Measurements from ENCODE around the gene GGA2. TPM values are rescaled to one million over a fixed set of nuclear protein-coding genes. Genes with fewer than 3 reads are reported as not detected.
A peak's percentile ranks its signal among the peaks of the same experiment; 100 is the strongest.
"Not testable (repeated sequence)": the region's sequence is repeated elsewhere in the genome, so short reads cannot be mapped to it uniquely, and the experiment has no call there.

Gene GGA2
- total RNA-seq, 1 donor from 2014 or later: 52.1 TPM

- intact Hi-C loops (cut with micrococcal nuclease): loop anchor here (10.0 kb wide), 1 partner anchor 63 kb away; no protein-coding TSS in a partner anchor
- peak; percentile 53 for ATAC-seq
- DNase-seq: no peak
These were observed 17.8 kb upstream of the GGA2 start for GRCh38 chr16:23527961-23528643.

DNA sequence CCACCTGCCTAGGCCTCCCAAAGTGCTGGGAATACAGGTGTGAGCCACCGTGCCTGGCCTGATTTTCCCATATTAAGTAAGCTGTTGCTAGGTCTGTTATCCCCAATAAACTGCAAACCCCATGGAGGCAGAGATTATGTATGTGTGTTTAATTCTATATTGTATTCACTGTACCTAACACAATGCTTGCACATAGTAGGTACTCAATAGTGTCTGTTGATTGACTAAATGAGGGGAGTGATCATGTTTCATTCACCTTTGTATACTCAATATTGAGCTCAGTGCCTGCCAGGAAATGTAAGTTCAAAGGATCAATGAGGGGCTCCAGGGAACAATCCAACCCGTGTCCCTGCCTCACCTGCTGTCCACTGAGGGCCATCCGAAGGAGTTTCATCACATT lies 14.6 kb upstream of the GGA2 start:
- intact Hi-C loops (cut with micrococcal nuclease): loop anchor here (10.0 kb wide), 1 partner anchor 60 kb away; no protein-coding TSS in a partner anchor

DNA sequence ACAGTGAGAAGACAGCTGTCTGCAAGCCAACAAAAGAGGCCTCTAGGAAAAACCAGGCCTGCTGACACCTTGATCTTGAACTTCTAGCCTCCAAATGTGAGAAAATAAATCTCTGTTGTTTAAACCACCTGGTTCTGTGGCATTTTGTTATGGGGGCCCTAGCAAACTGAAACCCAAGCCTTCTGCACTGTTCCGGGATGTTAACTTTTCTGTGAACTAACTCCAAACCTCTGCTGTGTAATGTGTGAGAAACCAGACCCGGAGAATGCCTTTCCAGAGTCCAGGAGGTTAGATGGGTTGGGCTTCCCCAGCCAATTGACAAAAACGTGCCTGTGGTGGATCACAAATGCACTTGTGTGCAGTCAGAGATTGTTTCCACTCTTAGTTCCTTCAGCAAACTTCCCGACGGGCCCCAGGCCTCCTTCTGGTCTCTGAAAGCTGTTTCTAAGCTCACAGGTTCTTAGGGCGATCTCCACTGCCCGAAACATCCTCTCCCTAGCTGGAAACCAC lies 13.6 kb upstream of the GGA2 start:
- intact Hi-C loops (cut with micrococcal nuclease): loop anchor here (10.0 kb wide), 1 partner anchor 59 kb away; no protein-coding TSS in a partner anchor
- ATAC-seq: no peak

More for the DNA sequence above, 14.6 kb upstream of the GGA2 start:
- no peak for DNase-seq
- ATAC-seq: no peak

GRCh38 chr16:23523321-23523720 lies 13.0 kb upstream of the GGA2 start:
- no peak for DNase-seq
- ATAC-seq: no peak
- intact Hi-C loops (cut with micrococcal nuclease): loop anchor here (10.0 kb wide), 1 partner anchor 59 kb away; no protein-coding TSS in a partner anchor

More for the DNA sequence above, 13.6 kb upstream of the GGA2 start:
- no peak for DNase-seq

DNA sequence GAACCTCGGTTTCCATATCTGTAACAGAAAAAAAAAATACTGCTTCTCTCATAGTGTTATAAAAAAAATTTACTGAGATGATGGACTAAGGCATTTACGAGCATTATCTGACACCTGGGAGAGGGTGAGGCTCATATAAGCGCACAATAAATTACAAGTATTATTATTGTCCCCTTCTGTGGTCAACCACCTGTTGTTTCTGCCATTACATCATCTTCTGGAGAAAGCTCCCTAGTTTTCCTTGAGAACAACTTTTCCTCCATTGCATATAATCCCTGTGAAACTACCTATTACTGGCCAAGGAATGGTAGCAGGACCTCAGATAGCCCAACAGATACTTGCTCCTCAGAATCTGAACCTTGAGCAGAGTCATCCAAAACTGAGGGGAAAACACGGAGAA lies 11.7 kb upstream of the GGA2 start:
- intact Hi-C loops (cut with micrococcal nuclease): loop anchor here (10.0 kb wide), 1 partner anchor 57 kb away; no protein-coding TSS in a partner anchor
- ATAC-seq (no peak), DNase-seq (no peak)

DNA sequence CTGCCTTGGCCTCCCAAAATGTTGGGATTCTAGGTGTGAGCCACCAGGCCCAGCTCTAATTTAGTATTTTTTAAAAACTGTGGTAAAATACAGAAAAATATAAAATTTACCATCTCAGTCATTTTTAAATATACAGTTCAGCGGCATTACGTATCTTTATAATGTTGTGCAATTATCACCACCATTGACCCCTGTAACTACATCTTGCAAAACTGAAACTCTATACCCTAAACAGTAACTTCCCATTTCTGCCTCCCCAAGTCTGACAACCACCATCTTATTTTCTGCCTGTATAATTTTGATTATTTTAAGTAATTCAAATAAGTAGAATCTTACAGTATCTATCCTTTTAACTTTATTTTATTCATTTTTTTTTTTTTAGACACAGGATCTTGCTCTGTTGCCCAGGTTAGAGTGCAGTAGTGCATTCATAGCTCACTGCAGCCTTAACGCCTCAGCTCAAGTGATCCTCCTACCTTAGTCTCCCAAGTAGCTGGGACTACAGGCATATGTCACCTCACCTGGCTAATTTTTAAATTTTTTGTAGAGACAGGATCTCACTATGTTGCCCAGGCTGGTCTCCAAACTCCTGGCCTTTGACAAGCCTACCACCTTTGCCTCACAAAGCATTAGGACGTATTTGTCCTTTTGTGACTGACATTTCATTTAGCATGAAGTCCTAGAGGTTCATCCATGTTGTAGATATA lies 10.9 kb upstream of the GGA2 start:
- ATAC-seq (no peak), DNase-seq (no peak)
- intact Hi-C loops (cut with micrococcal nuclease): loop anchor here (10.0 kb wide), 1 partner anchor 56 kb away; no protein-coding TSS in a partner anchor

- intact Hi-C loops (cut with micrococcal nuclease): loop anchor here (10.0 kb wide), 1 partner anchor 56 kb away; no protein-coding TSS in a partner anchor
- ATAC-seq: no peak
- DNase-seq: no peak
These were observed 10.2 kb upstream of the GGA2 start for GRCh38 chr16:23520500-23520899.

DNA sequence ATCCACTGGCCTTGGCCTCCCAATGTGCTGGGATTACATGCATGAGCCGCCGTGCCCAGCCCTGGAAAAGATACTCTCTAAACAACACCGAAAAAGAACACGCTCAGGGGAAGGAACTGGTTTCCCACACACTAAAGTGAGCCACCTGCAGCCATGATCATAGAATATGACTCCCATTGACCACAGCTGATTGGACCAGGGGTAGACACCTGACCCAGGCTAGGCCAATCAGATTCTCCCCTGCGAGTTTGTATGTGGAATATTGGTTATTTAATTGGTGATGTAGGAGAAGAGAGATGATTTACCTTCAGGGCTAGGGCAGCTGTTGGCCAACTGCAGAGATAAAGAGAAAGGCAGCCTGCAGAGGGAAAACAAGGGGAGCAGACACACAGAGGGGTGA lies 9.0 kb upstream of the GGA2 start:
- no peak for ATAC-seq
- no peak for DNase-seq
- intact Hi-C loops (cut with micrococcal nuclease): no loop called here

DNA sequence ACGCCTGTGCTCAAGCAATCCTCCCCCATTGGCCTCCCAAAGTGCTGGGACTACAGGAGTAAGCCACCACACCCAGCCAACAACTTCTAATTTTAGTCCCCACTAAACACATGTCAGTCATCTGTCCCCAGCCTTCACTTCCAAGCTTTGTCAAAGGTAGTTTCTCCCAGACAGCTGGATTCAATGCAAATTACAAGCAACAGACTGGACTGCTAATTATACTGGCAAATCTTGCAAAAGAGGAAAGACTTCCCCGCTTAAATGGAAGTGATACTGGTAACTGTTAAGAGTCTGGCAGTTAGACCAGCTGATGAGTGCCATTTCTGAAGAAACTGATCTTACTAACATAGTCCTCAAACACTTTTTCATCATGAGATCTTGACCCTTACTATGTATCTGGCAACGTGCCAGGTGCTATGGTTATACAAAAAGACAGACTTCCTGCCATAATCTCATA lies 8.2 kb upstream of the GGA2 start:
- intact Hi-C loops (cut with micrococcal nuclease): no loop called here
- DNase-seq (no peak), ATAC-seq (no peak)

DNA sequence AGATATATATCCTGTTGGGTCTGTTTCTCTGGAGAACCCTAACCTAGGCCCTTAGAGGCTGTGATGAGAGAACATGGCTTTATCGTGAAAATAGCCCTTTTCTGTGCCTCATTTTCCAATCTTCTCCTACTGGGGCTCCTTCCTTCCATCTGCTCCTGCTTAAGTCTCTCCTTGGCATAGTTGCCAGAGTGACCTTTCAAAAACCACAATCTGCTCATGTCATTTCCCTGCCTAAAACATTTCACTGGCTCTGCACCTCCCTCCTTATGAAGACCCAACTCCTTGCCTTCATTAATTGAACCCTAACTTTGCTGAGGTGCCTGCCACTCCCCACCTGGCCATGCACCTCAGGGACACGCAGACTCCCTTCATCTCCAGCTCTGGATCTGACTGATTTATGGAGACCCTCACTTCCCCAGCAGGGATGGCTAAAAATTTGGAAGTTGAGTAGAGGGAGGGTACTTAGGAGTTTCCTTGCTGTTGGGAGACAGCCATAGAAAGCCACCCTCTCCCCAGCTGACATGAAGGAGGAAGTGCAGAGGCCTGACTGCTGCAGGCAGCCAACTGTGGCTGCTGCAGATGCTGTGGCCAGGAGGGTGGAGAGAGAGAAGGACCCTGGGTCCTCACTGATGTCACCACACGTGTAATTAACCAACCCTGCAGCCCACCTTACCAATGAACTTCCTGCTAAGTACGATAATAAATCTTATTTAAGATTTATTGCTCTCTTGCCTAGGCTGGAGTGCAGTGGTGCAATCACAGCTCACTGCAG lies 6.3 kb upstream of the GGA2 start:
- peak; percentile 47 for ATAC-seq
- intact Hi-C loops (cut with micrococcal nuclease): no loop called here
- DNase-seq: no peak

- DNase-seq: no peak
- no peak for ATAC-seq
- intact Hi-C loops (cut with micrococcal nuclease): no loop called here
These were observed 5.6 kb upstream of the GGA2 start for GRCh38 chr16:23515881-23516280.

- intact Hi-C loops (cut with micrococcal nuclease): no loop called here
- no peak for ATAC-seq
- DNase-seq: no peak
These were observed 4.3 kb upstream of the GGA2 start for GRCh38 chr16:23514381-23515152.

GRCh38 chr16:23512168-23512695 lies 1.9 kb upstream of the GGA2 start:
- ATAC-seq: no peak
- DNase-seq: no peak
- intact Hi-C loops (cut with micrococcal nuclease): no loop called here

GRCh38 chr16:23511731-23512130 lies 1.4 kb upstream of the GGA2 start:
- intact Hi-C loops (cut with micrococcal nuclease): no loop called here
- DNase-seq: no peak
- no peak for ATAC-seq

DNA sequence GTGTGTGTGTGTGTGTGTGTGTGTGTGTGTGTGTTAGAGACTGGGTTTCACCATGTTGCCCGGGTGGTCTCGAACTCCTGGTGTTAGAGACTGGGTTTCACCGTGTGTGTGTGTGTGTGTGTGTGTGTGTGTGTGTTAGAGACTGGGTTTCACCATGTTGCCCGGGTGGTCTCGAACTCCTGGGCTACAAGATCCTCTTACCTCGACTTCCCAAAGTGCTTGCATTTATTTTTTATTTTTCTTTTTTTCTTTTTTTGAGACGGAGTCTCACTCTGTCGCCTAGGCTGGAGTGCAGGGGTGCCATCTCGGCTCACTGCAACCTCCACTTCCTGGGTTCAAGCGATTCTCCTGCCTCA lies 599 bp upstream of the GGA2 start:
- DNase-seq; ATAC-seq; intact Hi-C loops (cut with micrococcal nuclease): not testable (repeated sequence)

- intact Hi-C loops (cut with micrococcal nuclease): no loop called here
- ATAC-seq (peak; percentile 57), DNase-seq (no peak)
These were observed 521 bp downstream of the GGA2 start for GRCh38 chr16:23509782-23510163.

DNA sequence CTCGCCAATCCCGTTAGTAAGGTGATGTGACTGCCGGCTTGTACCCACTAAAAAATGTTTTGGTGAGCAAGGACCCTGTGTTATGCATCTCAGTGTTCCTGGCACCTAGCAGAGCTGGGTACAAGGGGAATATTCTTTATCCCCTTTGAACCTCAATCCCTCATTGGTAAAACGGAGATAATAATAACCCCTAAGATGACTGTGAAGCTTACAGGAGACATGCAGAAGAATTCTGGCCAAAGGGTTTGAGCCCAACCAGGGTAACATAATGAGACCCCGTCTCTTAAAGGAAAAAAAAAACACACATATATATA lies 896 bp downstream of the GGA2 start:
- intact Hi-C loops (cut with micrococcal nuclease): no loop called here
- no peak for ATAC-seq
- DNase-seq: no peak

DNA sequence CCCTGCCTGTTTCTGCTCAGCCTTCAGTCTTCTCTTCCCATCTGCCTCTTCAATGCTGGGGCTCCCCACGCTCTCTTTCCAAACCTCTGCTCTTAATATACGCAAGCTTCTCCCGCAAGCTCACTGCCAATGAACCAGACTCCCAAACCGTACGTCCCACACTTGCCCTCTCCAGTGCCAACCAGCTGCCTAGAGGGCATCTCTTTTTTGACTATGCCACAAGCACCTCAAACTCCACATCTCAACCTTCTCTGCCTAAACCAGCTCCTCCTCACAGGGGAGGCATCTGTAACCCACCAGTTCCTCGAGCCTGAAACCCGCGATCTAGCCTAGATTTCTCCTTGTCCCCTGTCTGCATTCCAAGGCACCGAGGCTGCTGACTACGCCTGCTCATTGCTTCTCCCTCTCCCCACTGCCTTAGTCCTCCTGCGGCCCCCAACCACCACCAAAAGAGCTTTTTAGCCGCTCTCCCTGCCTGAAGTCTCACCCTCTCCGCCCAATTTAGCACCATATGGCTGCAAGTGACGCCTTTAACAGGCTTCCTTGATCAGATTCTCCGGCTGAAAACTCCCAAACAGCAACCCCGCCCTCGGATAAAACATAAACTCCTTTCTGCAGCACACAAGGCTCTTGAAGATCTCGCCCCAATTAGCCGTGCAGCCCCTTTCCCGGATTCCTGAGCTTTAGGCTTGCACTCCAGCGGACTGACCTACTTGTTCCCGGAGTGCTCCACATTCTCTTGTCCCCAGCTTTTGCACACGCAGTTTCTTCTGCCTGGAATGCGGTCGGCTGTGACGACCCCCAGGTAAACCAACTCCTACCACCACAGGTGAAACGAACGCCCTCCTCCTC lies 1.5 kb downstream of the GGA2 start:
- intact Hi-C loops (cut with micrococcal nuclease): no loop called here
- DNase-seq (no peak), ATAC-seq (no peak)
